ENCODE results near the gene PBX1. TPM values are rescaled to one million over a fixed set of nuclear protein-coding genes. Genes with fewer than 3 reads are reported as not detected.

PBX1 gene
- total RNA-seq, 6 experiments from 2014 or later: 3.1 to 7.9 (median 6.9) TPM

GRCh38 chr1:164687777-164688176, 128.8 kb downstream of the PBX1 start:
- DNase-seq (no peak), ATAC-seq (no peak)
- H3K27me3 ChIP-seq: no peaks in the 10 kb centered on the region
- H3K27ac ChIP-seq: no peak overlapping the region
- no peak overlapping the region for H3K4me3 ChIP-seq
- H3K9me3 ChIP-seq: no peaks in the 10 kb centered on the region
- H3K4me1 ChIP-seq: peaks cover 0 to 8% (median 0%) of the 10 kb centered on the region in 4 donors
- 64% methylated on average over 3 of the region's 4 CpGs for WGBS (ENCODE audit: insufficient coverage, low coverage, low lambda C conversion rate, missing lambda C conversion rate)
- intact Hi-C loops (cut with DNase I): no loop called here
- H3K36me3 ChIP-seq: no peaks in the 10 kb centered on the region
- TF ChIP-seq POLR2A (IDR thresholded peaks at IDR 0.05) (no peak), CTCF (IDR thresholded peaks at IDR 0.05) (no peak)

- no peak for ATAC-seq
- H3K36me3 ChIP-seq: no peaks in the 10 kb centered on the region
- H3K27me3 ChIP-seq: no peaks in the 10 kb centered on the region
- H3K4me3 ChIP-seq: no peak overlapping the region
- no peak for DNase-seq
- H3K27ac ChIP-seq: no peak overlapping the region
- intact Hi-C loops (cut with DNase I): no loop called here
- no peak for TF ChIP-seq CTCF (IDR thresholded peaks at IDR 0.05)
- TF ChIP-seq POLR2A (IDR thresholded peaks at IDR 0.05): no peak
- 88% methylated on average over 9 of the region's 11 CpGs for WGBS (ENCODE audit: insufficient coverage, low coverage, low lambda C conversion rate, missing lambda C conversion rate)
- H3K9me3 ChIP-seq: no peaks in the 10 kb centered on the region
- peaks cover 0 to 6% (median 2%) of the 10 kb centered on the region in 4 donors for H3K4me1 ChIP-seq
Observed at GRCh38 chr1:164688791-164689190, 129.8 kb downstream of the PBX1 start.

- DNase-seq (no peak), ATAC-seq (no peak)
- 77% methylated on average over 12 of the region's 13 CpGs for WGBS (ENCODE audit: insufficient coverage, low coverage, low lambda C conversion rate, missing lambda C conversion rate)
- H3K9me3 ChIP-seq: no peaks in the 10 kb centered on the region
- H3K36me3 ChIP-seq: no peaks in the 10 kb centered on the region
- no peaks in the 10 kb centered on the region for H3K27me3 ChIP-seq
- H3K4me1 ChIP-seq: peaks cover 0 to 17% (median 7%) of the 10 kb centered on the region in 4 donors
- H3K4me3 ChIP-seq: no peak overlapping the region
- H3K27ac ChIP-seq: no peak overlapping the region
- intact Hi-C loops (cut with DNase I): no loop called here
- TF ChIP-seq POLR2A (IDR thresholded peaks at IDR 0.05) (no peak), CTCF (IDR thresholded peaks at IDR 0.05) (no peak)
Observed at GRCh38 chr1:164689672-164690511, 130.9 kb downstream of the PBX1 start.

- 96% methylated on average over 2 of the region's 2 CpGs for whole genome bisulfite sequencing (ENCODE audit: insufficient coverage, low coverage, low lambda C conversion rate, missing lambda C conversion rate)
- DNase-seq: no peak
- no peak for TF ChIP-seq CTCF (IDR thresholded peaks at IDR 0.05)
- TF ChIP-seq POLR2A (IDR thresholded peaks at IDR 0.05): no peak
Observed at GRCh38 chr1:164692420-164692819, 133.4 kb downstream of the PBX1 start.

More at GRCh38 chr1:164692420-164692819, 133.4 kb downstream of the PBX1 start:
- Histone ChIP-seq H3K36me3 (no peaks in the 10 kb centered on the region), H3K27me3 (no peaks in the 10 kb centered on the region), H3K4me3 (no peak overlapping the region), H3K9me3 (no peaks in the 10 kb centered on the region), H3K4me1 (peaks cover 0 to 30% (median 8%) of the 10 kb centered on the region in 4 donors), H3K27ac (no peak overlapping the region)
- ATAC-seq: no peak
- intact Hi-C loops (cut with DNase I): no loop called here

All from right lobe of liver (tissue), 6 donors.